Measurements from ENCODE around the gene PI16.

PI16 gene

GRCh38 chr6:36912586-36912985 is 42.0 kb upstream of the PI16 start:
- DNase-seq (ENCODE audit: low read depth, low spot score), result no peak
- TF ChIP-seq ZNF274 (IDR thresholded peaks at IDR 0.05; ENCODE audit: low read depth, low read length) (no peak), SUZ12 (IDR thresholded peaks at IDR 0.05; ENCODE audit: extremely low read depth, insufficient read depth, insufficient read length) (no peak), YY1 (IDR thresholded peaks at IDR 0.05; ENCODE audit: insufficient read depth, insufficient read length) (no peak)
- Histone ChIP-seq H3K4me1 (ENCODE audit: insufficient read depth, insufficient read length) (no peaks in the 10 kb centered on the region), H3K36me3 (ENCODE audit: insufficient read depth, insufficient read length, low read length) (peaks cover 2% of the 10 kb centered on the region), H3K4me3 (ENCODE audit: insufficient read length, low read depth) (no peak overlapping the region), H3K9ac (ENCODE audit: insufficient read length, low read depth) (no peak overlapping the region), H3K27me3 (ENCODE audit: insufficient read depth, insufficient read length) (no peaks in the 10 kb centered on the region), H3K9me3 (ENCODE audit: insufficient read depth, low read length) (no peaks in the 10 kb centered on the region)

- no peak for TF ChIP-seq YY1 (IDR thresholded peaks at IDR 0.05; ENCODE audit: insufficient read depth, insufficient read length)
- TF ChIP-seq SUZ12 (IDR thresholded peaks at IDR 0.05; ENCODE audit: extremely low read depth, insufficient read depth, insufficient read length), result no peak
- no peak for TF ChIP-seq ZNF274 (IDR thresholded peaks at IDR 0.05; ENCODE audit: low read depth, low read length)
- peaks cover 2% of the 10 kb centered on the region for H3K36me3 ChIP-seq (ENCODE audit: insufficient read depth, insufficient read length, low read length)
- H3K4me1 ChIP-seq (ENCODE audit: insufficient read depth, insufficient read length), result no peaks in the 10 kb centered on the region
- no peak overlapping the region for H3K4me3 ChIP-seq (ENCODE audit: insufficient read length, low read depth)
- DNase-seq (ENCODE audit: low read depth, low spot score), result no peak
- H3K9ac ChIP-seq (ENCODE audit: insufficient read length, low read depth), result no peak overlapping the region
- no peaks in the 10 kb centered on the region for H3K9me3 ChIP-seq (ENCODE audit: insufficient read depth, low read length)
- no peaks in the 10 kb centered on the region for H3K27me3 ChIP-seq (ENCODE audit: insufficient read depth, insufficient read length)
Observed at GRCh38 chr6:36913082-36913481, 41.5 kb upstream of the PI16 start.

- H3K36me3 ChIP-seq (ENCODE audit: insufficient read depth, insufficient read length, low read length), result peaks cover 2% of the 10 kb centered on the region
- DNase-seq (ENCODE audit: low read depth, low spot score), result no peak
- H3K9me3 ChIP-seq (ENCODE audit: insufficient read depth, low read length), result no peaks in the 10 kb centered on the region
- no peak overlapping the region for H3K4me3 ChIP-seq (ENCODE audit: insufficient read length, low read depth)
- no peaks in the 10 kb centered on the region for H3K27me3 ChIP-seq (ENCODE audit: insufficient read depth, insufficient read length)
- TF ChIP-seq SUZ12 (IDR thresholded peaks at IDR 0.05; ENCODE audit: extremely low read depth, insufficient read depth, insufficient read length) (no peak), YY1 (IDR thresholded peaks at IDR 0.05; ENCODE audit: insufficient read depth, insufficient read length) (no peak), ZNF274 (IDR thresholded peaks at IDR 0.05; ENCODE audit: low read depth, low read length) (no peak)
- no peak overlapping the region for H3K9ac ChIP-seq (ENCODE audit: insufficient read length, low read depth)
- no peaks in the 10 kb centered on the region for H3K4me1 ChIP-seq (ENCODE audit: insufficient read depth, insufficient read length)
Observed at GRCh38 chr6:36914227-36914794, 40.2 kb upstream of the PI16 start.

- Histone ChIP-seq H3K4me1 (ENCODE audit: insufficient read depth, insufficient read length) (no peaks in the 10 kb centered on the region), H3K36me3 (ENCODE audit: insufficient read depth, insufficient read length, low read length) (peaks cover 2% of the 10 kb centered on the region), H3K9ac (ENCODE audit: insufficient read length, low read depth) (no peak overlapping the region), H3K9me3 (ENCODE audit: insufficient read depth, low read length) (no peaks in the 10 kb centered on the region), H3K4me3 (ENCODE audit: insufficient read length, low read depth) (no peak overlapping the region), H3K27me3 (ENCODE audit: insufficient read depth, insufficient read length) (no peaks in the 10 kb centered on the region)
- DNase-seq (ENCODE audit: low read depth, low spot score), result no peak
- TF ChIP-seq SUZ12 (IDR thresholded peaks at IDR 0.05; ENCODE audit: extremely low read depth, insufficient read depth, insufficient read length), result no peak
- TF ChIP-seq ZNF274 (IDR thresholded peaks at IDR 0.05; ENCODE audit: low read depth, low read length), result no peak
- no peak for TF ChIP-seq YY1 (IDR thresholded peaks at IDR 0.05; ENCODE audit: insufficient read depth, insufficient read length)
Observed at GRCh38 chr6:36915599-36915998, 38.9 kb upstream of the PI16 start.

GRCh38 chr6:36916126-36916525 is 38.4 kb upstream of the PI16 start:
- TF ChIP-seq SUZ12 (IDR thresholded peaks at IDR 0.05; ENCODE audit: extremely low read depth, insufficient read depth, insufficient read length), result no peak
- no peak overlapping the region for H3K4me3 ChIP-seq (ENCODE audit: insufficient read length, low read depth)
- no peaks in the 10 kb centered on the region for H3K9me3 ChIP-seq (ENCODE audit: insufficient read depth, low read length)
- no peaks in the 10 kb centered on the region for H3K4me1 ChIP-seq (ENCODE audit: insufficient read depth, insufficient read length)
- H3K36me3 ChIP-seq (ENCODE audit: insufficient read depth, insufficient read length, low read length), result peaks cover 2% of the 10 kb centered on the region
- H3K9ac ChIP-seq (ENCODE audit: insufficient read length, low read depth), result no peak overlapping the region
- no peak for DNase-seq (ENCODE audit: low read depth, low spot score)
- H3K27me3 ChIP-seq (ENCODE audit: insufficient read depth, insufficient read length), result no peaks in the 10 kb centered on the region

- Histone ChIP-seq H3K4me1 (ENCODE audit: insufficient read depth, insufficient read length) (no peaks in the 10 kb centered on the region), H3K27me3 (ENCODE audit: insufficient read depth, insufficient read length) (no peaks in the 10 kb centered on the region), H3K9me3 (ENCODE audit: insufficient read depth, low read length) (no peaks in the 10 kb centered on the region), H3K4me3 (ENCODE audit: insufficient read length, low read depth) (no peak overlapping the region), H3K9ac (ENCODE audit: insufficient read length, low read depth) (no peak overlapping the region), H3K36me3 (ENCODE audit: insufficient read depth, insufficient read length, low read length) (peaks cover 2% of the 10 kb centered on the region)
- no peak for DNase-seq (ENCODE audit: low read depth, low spot score)
- TF ChIP-seq YY1 (IDR thresholded peaks at IDR 0.05; ENCODE audit: insufficient read depth, insufficient read length) (no peak), ZNF274 (IDR thresholded peaks at IDR 0.05; ENCODE audit: low read depth, low read length) (no peak), SUZ12 (IDR thresholded peaks at IDR 0.05; ENCODE audit: extremely low read depth, insufficient read depth, insufficient read length) (no peak)
Observed at GRCh38 chr6:36917541-36918193, 36.9 kb upstream of the PI16 start.

- DNase-seq (ENCODE audit: low read depth, low spot score), result no peak
- TF ChIP-seq ZNF274 (IDR thresholded peaks at IDR 0.05; ENCODE audit: low read depth, low read length) (no peak), SUZ12 (IDR thresholded peaks at IDR 0.05; ENCODE audit: extremely low read depth, insufficient read depth, insufficient read length) (no peak), YY1 (IDR thresholded peaks at IDR 0.05; ENCODE audit: insufficient read depth, insufficient read length) (no peak)
- no peaks in the 10 kb centered on the region for H3K4me1 ChIP-seq (ENCODE audit: insufficient read depth, insufficient read length)
- no peaks in the 10 kb centered on the region for H3K9me3 ChIP-seq (ENCODE audit: insufficient read depth, low read length)
- H3K9ac ChIP-seq (ENCODE audit: insufficient read length, low read depth), result no peak overlapping the region
- H3K27me3 ChIP-seq (ENCODE audit: insufficient read depth, insufficient read length), result no peaks in the 10 kb centered on the region
- H3K4me3 ChIP-seq (ENCODE audit: insufficient read length, low read depth), result no peak overlapping the region
- H3K36me3 ChIP-seq (ENCODE audit: insufficient read depth, insufficient read length, low read length), result peaks cover 2% of the 10 kb centered on the region
Observed at GRCh38 chr6:36920049-36920448, 34.5 kb upstream of the PI16 start.

Measured in NT2/D1 (cell line).